ENCODE results near the gene NFXL1.

NFXL1 gene

DNA sequence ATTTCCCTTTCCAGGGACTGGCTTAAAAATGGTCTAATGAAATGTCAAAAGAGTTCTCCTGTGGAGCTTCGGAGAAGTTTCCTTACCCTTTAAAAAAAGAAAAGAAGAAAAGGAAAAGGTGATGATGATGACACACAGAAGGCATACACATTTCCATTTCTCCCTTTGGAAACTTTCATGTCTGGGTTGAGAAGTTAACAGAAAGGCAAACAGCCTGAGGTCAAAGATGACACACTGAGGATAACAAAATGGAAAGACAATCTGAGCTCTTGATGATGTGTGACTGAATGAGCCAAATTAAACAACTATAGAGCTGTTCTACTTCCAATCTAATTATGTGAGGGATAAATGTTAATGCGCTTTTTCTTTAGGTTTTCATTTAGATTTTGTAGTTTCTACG lies 32.2 kb downstream of the NFXL1 start:
- DNase-seq: no peak

DNA sequence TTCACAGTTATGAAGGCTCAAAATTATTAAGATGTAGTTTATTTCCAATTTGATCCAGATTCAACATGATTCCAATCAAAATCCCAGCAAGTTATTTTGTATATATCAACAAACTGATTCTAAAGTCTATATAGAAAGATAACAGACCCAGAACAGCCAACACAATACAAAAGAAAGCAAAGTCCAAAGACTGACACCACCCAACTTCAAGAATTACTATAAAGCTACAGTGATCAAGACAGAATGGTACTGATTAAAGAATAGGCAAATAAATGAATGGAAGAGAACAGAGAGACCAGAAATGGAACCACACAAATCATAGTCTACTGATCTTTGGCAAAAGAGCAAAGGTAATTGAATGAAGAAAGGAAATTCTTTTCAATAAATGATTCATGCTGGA lies 34.9 kb downstream of the NFXL1 start:
- no peak for DNase-seq

DNA sequence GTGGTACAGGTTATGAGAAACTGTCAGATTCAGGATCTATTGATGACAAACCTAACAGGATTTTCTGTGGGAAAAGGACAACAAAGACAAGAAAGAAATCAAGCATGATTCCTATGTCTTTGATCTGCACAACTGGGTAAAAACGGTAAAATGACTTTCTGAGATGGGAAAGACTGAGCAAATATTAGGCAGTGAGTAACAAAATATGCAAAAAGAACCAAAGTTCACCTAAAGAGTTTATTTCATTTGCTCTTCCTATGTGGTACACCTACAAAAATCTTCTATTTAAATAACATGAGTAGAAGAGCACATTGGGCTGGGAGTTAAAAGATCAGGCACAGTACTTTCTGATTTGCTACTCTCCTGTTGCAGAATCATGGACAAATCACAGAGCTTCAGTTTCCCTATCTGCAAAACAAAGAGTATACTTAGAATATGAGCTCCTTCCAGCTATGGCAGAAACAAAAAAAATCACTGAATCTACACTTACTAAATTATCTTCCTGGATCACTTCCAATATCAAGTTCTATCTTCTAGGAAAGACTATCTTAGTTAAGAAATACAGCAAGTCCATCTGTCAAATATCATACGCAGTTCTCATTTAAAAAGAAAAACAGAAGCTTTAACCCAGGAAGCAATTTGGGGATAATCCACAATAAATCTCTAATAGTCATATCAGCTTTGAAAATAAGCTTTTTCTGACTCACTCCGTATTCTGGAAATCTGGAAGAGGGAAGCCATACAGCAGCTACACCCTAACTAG lies 37.4 kb downstream of the NFXL1 start:
- no peak for DNase-seq

DNA sequence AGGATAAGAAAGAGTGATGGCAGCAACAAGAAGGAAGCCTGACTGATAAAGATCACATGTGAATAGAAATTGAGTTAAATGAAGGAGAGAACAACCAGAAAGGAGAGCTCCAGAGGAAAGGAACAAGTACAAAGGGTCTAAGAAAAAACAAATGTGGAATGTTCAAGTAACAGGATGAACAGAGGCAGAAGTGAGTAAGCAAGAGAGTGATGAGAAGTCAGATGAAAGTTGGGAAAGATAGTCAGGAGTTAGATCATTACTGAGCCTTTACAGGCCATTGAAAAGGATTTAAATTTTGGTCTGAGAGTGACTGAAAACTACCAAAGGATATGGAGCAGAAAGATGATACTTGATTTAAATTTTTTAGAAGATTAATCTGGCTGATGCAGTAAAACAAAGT lies 38.1 kb downstream of the NFXL1 start:
- no peak for DNase-seq

DNA sequence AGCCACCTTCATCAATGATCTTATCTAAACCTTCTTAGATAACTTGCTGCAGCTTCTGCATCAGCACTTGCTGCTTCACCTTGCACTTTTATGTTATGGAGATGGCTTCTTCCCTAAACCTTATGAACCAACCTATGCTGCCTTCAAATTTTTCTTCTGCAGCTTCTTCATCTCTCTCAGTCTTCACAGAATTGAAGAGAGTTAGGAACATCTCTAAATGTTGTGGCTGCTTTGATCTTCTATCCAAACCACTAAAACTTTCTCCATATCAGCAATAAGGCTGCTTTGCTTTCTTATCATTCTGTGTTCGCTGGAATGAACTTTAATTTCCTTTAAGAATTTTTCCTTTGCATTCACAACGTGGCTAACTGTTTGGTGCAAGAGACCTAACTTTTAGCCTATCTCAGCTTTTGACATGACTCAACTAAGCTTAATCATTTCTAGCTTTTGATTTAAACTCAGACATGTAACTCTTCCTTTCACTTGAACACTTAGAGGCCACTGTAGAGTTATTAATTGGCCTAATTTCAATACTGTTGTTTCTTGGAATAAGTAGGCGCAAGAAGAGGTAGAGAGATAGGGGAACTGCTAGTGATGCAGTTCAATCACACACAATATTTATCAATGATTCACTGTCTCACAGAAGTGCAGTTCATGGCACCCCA lies 40.4 kb downstream of the NFXL1 start:
- no peak for DNase-seq

DNA sequence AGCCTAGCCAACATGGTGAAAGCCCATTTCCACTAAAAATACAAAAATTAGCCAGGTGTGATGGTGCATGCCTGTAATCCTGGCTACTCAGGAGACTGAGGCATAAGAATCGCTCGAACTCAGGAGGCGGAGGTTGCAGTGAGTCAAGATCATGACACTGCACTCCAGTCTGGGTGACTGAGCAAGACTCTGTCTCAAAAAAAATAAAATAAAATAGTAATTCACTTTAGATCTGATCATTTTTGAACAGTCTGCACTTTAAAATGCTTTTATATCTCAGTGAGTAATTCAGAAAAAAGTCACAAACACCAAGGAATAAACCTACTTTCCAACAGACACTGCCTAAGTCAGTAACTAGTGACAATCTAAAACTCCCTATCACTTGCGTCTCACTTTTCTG lies 50.9 kb downstream of the NFXL1 start:
- DNase-seq: no peak

DNA sequence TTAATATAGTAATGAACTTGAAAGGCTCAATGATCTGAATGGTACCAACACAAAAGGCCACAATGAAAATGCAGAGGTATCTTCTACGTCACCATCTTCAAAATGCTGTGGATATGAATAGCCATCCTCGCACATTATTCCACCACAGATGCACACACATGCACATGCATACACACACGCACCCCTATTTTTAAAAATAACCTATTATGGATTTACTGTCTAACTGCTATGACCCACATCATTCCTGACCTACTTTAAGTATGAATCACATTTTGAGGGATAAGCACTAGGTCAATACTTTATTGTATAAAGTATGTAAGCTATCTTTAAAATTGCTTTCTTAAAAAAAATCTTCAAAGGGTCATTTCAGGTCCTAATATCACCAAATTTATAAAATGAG lies 52.1 kb downstream of the NFXL1 start:
- DNase-seq: no peak

DNA sequence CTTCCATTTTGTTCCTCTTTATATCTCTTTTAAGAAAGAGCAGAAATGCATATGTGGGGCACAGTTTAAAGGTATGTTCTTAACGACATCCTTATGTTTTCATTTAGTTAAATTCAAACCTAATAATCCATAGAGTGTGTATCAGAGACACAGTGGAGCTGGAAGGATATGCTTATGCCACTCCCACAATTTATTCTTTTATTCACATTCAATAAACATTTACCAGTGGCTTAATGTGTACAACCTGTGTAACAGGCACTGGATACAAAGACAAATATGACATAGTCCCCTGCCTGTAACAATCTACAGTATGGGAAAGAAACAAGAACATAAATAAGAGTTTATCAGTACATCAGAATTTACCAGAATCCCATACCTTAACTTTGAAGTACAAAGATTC lies 54.1 kb downstream of the NFXL1 start:
- DNase-seq: no peak

DNA sequence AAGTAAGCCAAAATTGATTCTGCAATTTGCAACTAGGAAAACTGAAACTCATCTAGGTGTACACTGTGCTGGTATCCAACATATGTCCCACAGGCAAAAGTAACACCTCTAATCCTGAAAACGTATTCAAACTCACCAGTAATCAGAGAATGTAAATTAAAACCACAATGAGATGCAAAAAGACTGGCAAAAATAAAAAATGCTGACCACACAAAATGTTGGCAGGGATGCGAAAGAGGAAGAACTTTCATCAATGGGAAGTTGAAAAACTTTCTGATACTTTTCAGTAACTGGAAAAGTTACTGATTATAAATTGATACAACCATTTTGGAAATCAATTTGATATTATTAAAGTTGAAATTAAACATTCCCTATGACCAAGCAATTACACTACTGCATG lies 56.4 kb downstream of the NFXL1 start:
- DNase-seq: no peak

DNA sequence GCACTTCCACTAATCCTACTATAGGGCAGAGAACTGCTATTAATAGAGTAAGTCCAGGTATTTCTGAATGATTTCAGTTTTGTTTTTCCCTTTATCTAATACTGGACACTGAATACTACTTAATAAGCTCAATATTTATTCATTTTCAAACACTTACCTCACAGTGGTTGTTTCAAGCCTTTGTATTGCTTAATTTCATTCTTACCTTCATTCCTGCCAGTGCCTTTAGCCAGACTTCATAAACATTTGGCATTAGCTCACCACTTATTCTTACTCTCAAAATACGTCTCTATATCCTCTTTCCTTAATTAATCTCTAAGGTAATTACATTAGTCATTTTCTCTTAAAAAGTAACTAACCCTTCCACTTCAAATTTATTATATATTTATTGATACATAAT lies 57.7 kb downstream of the NFXL1 start:
- DNase-seq: no peak

DNA sequence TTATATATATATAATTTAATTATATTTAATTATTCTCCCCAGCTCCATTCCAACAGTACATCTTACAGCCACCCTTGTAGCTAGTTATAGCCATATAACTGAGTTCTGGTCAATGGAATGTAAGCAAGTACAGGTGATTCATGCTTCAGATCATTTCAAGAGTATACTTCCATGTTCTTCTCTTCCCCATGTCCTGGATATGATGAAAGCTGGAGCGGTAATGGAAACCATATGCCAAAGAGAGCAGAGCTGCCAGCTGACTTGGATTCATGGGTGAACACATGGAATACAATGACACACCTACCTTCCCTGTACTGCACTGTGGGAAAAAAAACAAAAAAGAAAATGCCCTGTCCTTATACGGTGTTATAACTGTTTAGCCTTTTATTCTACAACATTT lies 59.0 kb downstream of the NFXL1 start:
- DNase-seq: no peak

DNA sequence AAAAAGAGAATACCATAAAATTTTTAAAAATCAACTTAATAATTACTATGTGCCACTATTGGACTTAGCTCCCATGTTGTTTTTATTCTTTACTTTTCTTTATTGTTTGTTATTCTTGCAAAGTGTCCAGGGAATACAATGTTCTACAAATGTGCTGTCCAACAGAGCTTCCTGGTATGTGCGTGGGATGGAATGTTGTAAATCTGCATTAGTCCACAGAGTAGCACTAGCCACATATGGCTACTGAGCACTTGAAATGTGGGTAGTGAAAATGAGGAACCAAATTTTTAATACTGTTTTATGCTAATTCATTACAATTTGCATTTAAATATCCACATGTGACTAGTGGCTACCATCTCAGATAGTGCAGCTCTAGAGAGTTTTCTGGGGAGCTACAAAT lies 62.2 kb downstream of the NFXL1 start:
- no peak for DNase-seq

DNA sequence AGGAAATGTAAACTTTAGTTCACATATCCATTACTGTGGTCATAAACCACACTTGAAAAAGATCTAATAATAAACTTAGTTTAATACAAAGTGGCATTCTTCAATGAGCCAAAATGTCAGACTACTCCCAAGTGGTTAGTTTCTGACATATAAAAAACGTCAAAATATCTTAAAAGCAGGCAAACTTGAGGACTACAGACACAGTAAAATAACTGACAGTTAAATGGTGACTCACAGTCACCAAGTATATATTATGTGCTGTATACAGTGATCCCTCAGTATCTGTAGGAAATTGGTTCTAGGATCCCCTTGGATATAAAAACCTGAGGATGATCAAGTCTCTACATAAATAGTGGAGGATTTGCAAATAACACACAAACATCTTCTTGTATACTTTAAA lies 64.9 kb downstream of the NFXL1 start:
- DNase-seq: no peak

DNA sequence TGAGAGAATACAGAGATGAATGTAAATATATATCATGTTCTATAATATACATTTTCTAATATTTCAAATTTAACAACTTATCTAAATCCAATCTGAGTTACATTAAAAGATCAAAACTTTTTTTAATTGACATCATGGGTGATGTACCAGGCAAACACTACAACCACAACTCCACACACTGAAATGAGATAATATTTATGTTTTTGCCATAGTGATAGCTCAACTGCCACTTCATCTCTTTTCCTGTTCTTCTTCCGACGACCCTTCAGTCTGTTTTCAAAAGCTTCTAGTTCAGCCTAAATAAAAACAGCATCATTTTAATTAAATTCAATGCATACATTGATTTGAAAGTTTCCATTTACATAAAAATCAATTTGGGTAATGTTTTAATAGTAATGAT lies 66.3 kb downstream of the NFXL1 start:
- DNase-seq: no peak

DNA sequence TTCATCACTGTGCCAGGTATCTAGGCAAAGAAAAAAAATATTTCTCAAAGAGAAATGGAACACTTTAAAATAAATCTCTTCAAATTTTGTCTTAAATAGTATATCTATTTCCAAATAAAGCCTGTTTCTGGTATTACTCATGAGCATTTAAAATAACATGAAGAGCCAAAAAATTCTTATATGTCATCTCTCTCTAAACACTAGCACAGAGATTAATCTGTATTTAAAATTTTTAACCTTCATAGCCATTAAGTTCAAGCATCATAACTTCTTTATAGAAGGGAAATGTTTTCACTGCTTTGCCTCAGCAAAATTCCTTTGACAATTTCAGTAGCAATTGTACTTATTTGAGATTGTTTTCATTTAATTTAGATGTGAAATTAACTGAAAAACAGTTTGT lies 71.4 kb downstream of the NFXL1 start:
- DNase-seq: no peak

DNA sequence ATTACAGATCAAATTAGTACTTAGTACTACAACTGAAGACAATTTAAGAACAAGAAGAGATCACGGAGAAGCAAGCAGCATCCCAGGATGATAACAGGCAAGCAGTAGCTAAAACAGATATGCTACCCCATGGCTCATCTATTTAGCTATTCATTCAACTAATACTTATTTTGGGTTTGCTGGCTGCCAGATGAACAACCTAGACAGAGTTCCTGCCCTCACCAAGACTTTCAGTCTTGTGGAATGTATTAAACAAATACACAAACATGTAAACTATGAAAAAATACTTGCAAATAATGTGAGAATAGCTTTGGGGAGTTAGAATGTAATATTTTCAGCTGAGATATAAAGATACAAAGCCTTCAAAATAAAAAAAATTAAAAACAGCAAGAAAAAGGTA lies 74.1 kb downstream of the NFXL1 start:
- no peak for DNase-seq

DNA sequence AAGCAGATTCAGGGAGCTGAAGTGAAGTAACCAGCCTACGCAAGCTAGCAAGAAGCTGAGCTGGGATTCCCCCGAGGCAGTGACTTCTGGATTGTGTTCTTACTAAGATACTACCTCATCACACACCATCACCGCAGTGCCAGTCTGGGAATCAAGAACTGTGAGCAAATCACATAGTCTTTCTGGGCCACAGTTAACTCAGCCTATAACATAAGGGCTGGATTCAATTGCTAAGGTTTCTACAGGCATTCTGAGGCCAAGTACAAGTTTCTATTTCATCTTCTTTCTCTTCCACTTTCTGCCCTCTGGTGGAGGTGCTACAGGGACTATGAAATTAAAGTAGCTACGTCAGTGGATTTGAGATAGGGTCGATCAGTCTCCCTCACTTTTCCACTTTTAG lies 75.1 kb downstream of the NFXL1 start:
- no peak for DNase-seq

DNA sequence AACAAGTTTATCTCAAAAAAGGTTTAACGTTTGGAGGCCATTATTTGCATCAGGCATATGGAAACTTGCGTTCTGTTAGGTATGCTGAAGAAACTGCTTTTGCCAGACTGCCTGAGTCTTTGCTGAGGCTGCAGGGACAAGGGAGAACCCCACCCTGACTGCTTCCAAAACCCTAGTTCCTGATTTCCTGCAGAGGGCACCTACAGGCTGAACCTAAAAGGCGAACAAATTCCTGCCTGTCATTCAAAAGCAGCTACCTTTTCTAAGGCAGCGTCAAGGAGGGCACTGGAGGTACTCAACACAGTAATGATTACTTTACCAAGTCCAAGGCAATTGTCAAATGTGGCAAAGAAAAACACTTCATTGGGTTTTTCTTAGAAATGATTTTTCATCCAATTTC lies 75.9 kb downstream of the NFXL1 start:
- no peak for DNase-seq

DNA sequence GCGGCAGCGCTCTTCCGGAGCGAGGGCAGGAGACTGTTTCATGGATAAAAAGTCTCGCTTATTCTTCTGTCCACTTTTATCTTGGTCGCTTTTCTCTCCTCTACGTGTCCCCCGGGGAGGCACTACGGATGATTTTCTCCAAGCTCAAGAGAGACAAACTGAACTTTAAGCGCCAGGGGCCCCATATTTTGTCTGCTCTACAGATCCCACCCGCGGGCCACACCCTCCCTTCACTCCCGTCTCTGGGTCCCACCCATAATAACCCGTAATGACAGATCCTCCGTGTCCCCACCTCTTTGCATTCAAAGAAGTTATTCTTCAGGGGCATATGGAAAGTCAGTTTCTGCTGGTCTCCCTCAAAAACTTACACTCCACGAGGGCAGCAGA lies 76.5 kb downstream of the NFXL1 start, which contains the start of gene CORIN:
Gene CORIN, minus strand, starts transcription at position 160 of the 387 bp plus-strand sequence. Its CDS starts 118 bp downstream, at position 42.
- no peak for DNase-seq

DNA sequence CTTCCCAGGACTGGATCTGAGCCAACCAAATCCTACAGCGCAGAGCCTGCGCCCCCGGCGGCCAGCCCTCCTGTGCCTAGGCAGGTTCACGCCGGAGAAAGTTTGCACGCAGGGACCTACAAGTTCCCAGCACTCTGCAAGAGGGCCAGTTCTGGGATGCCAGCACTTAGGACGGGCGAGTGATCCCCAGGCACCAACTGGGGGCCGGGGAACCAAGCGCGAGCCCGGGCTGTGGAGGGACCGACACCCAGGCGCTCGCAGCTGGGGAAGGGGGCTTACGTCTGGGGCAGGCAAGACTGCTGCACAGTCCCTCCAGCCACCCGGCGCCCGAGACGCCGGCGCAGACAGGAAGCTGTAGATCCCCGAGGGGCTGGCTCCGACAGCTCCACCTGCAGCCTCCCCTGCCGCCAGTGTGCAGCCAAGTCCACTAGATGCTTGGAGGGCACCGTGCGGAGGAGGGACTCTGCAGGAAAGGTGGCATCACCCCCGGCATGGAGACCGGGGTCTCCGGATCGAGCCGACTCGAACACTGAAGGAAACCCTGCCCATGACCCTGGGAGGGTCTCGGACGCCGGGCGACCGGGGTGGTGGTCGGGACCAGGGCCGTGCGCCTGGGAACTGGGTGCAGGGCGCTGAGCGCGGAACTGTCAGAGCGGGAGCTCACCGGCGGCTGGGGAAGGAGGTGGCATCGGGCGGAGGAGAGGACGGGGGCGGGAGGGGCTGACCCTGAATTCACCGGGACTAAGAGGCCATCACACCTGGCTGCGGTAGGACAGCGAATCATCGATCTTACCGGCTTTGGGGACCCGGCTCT lies 77.1 kb downstream of the NFXL1 start:
- DNase-seq: peak; percentile 33

DNA sequence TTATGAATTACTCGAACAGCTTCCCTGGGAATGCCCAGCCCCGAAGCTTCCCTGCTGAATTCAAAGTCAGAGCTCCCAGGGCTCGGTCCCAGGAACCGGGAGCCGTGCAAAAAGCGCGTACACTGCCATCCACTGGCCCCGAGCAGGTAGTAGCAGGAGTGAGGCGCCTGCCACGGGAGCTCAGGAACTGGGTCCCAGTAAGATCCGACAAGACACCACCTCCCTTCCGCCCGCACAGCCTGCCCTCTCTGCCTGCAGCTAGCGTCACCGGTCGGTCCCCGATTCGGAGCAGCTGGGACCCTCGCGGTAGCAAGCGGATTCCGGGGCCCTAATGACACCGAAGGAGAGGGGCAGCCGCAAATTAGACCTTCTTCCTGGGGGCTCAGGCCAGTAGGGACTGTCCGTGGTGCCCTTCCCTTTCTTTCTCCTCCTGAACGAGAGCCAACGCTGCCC lies 77.7 kb downstream of the NFXL1 start:
- DNase-seq: peak; percentile 38

DNA sequence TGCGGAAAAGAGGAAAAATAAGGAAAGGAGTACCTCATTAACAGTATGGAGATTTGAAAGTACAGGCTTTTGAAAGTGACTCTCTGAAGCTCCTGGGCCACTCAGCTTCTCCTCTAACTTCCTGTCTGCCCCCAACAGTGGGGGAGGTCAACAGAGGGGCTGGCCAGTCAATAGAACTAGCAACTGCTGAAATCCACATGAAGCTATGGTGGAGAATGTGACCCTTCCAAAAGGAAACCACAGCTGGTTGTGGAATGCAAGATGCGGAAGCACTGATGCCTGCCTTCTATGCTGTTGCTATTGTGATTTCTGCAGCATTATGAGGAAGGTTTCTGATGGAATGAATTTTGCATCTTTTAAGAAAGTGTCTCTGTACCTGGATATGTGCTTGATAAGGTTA lies 78.9 kb downstream of the NFXL1 start:
- DNase-seq: no peak

DNA sequence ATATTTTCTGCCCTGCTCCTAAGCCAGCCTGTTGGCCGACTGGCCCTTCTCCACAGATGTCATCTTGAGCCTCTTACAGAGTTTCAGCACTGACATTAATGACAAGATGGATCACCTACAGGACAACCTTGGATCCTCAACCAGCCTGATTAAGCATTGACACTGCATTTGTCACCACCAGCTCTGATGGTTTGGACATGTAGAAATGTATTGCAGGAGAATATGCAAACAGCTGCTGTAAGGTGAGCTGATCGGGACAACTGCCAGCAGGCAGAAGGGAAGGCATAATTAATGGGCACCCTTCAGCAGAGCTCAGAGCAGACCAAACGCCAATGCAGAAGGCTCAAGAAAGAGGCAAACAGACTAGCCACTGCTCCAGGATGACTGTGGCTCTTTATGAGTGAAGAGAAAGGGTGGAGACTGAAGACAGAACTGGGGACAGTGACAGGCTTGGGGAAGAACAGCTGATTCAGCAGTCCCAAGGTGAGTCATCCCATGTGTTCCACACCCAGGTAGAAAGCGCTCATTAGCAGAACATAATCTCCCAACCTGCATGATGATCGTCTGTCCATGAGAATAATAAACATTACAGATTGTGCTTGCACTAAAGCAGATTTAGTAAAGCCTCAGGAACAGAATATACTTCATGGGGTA lies 83.2 kb downstream of the NFXL1 start:
- no peak for DNase-seq

Measured in T-helper 9 cell (primary cell).